Activated effector memory CD4-positive, alpha-beta T cell treated with Interleukin-2 at 50 U/mL for 16 hours (primary cell): ENCODE data around the gene GIMAP5.
A peak's percentile ranks its signal among the peaks of the same experiment; 100 is the strongest.

Experiments
- DNase-seq: peaks from one replicate; pipeline ENCODE4 v3.0.0-alpha.2; 2020

The GIMAP5 gene

GRCh38 chr7:150778014-150778737 lies 41.0 kb downstream of the GIMAP5 start:
- no peak for DNase-seq

DNA sequence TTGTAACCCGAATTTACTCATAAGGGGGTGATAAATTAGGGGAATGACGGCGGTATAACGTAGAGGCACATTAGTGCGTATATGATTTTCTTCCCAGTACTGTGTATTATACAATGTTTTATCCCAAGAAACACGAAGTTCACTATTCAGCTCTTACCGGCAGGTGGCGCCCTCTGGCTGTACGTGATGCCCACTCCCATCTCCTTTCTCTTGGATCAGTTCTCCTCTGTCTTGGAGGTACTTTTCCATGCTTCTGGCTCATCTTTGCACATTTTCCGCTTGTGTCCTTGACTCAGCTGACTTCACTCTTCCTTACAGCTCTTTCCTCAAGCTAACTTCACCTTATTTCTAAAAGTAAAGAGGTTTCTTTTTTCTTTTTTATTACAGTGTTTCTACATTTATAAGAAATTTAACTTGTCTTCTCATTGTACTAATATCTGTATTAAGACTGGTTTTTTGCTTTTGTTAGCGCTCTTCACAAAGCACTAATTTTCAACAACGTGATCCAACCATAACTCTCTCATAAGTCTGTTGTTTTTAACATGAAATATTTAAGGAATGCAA lies 41.6 kb downstream of the GIMAP5 start:
- DNase-seq, result peak; percentile 48

DNA sequence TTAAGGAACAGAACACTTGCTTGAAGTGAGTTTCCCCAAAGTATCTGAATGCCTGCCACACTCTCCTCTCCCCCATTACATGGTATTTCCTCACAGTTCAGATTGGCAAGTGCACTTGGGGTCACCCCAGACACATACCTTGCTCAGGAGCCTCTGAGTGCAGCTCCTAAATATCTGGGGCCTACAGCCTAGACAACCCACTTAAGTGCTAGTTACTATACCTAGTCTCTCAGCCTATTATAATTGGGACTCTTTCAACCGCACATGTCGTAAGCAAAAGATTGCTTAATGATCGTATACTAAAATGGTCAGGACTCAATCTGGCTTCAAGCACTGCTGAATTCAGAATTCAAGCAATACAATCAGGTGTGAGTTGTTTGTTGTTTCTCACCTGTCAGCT lies 43.1 kb downstream of the GIMAP5 start:
- DNase-seq, result no peak

GRCh38 chr7:150781103-150781502 lies 43.9 kb downstream of the GIMAP5 start:
- DNase-seq, result no peak

DNA sequence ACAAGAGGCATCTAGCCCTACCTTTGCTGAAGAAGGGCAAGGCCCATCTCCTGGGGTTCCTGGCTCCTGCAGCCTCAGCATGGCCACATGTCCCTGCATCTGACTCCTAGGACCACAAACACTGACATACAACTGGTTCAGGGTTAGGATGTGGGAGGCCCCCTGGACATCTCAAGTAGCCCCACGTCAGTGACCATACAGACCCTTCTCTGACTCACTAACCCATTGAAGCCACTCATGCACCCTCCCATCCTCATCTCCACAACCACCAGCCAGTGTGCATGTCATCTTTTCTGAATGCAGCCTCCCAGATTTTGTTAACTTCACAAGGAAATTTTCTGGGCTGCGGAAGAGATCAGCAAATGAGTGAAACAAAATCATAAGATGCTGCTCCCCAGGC lies 44.7 kb downstream of the GIMAP5 start:
- no peak for DNase-seq

DNA sequence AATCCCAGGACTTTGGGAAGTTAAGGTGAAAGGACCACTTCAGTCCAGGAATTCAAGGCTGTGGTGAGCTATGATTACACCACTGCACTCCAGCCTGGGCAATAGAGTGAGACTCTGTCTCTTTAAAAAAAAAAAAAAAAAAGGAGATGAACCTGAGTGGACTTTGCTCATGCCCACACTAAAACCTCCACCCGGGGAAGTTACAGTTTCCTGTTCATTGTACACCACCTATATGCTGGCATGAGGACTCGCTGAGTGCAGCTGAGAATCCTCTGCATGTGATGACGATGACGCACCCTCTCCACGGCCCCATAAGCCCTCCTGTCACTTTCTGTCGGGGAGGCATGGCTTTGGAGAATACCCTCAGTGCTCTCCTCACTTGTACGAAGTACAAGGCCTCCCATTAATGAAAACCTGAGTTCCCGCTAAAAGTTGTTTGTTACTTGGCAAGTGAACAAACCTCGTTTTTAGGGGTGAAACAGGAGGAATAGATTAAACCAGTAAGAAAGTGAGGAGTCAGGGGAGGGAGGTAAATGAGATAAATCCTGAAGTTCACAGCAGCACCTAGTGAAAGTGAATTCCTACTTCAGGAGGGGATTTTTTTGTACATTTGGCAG lies 47.0 kb downstream of the GIMAP5 start:
- no peak for DNase-seq

DNA sequence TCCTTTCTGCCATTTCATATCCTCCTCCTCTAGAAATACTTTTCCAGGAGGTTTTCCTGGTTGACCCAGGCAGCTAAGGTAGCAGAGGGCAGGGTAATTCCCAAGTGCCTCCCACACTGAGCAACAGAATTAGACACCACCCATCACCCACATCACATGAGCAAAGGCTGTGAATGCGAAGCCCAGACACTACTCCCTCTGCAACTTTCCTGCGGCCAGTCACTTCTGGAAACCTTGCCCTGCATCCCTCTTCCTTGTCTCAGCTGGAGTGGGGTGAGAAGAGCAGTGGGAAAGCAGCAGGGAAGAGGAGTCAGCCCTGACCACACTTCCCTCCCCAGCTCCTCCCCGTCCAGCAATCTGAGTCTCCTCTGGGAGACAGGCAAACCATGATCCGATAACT lies 47.7 kb downstream of the GIMAP5 start:
- no peak for DNase-seq

DNA sequence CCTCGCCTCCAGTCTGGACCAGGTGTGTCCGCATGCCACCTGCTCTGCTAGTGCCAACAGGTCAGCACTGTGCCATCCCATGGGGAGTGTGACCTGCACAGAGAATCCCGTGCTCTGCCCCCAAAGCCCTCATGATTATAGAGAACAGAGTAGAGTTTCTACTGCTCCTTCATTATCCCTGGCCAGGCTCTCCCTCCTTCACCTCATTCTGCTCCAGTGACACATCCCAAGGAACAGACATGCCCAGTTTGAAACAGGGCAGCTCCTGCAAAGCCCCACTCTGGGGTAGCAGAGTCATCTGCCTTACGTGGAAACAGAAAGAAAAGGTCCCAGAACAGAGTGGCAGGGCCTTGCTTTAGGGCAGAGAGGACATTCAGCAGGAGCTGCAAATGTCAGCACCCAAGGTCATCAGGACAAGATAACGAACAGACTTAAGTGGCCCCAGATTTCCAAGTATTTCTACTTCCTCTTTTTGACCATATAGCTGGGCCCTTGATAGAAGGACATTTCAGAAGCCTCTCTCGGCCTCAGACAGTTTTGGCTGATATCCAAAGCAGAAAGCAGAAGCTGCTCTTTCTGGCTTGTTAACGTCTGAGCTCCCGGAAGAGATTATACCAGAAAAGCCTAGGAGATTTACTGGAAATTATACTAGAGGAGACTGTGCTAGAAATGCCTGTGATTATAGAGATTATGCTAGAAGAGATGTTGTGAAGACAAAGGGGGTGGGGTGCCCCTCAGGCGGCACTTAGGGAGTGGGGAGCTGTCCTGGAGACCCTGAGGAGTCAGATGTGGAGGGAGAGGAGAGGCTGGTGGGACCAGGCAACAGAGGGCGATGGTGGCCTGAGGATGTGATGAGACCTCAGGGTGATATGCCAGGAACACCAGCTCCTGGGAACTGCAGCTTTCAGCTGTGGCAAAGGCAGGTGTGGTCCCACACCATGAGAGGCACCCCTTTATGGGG lies 50.4 kb downstream of the GIMAP5 start:
- DNase-seq, result no peak

GRCh38 chr7:150788474-150789269 lies 51.5 kb downstream of the GIMAP5 start:
- DNase-seq, result no peak

GRCh38 chr7:150790416-150791075 lies 53.3 kb downstream of the GIMAP5 start:
- DNase-seq, result no peak

DNA sequence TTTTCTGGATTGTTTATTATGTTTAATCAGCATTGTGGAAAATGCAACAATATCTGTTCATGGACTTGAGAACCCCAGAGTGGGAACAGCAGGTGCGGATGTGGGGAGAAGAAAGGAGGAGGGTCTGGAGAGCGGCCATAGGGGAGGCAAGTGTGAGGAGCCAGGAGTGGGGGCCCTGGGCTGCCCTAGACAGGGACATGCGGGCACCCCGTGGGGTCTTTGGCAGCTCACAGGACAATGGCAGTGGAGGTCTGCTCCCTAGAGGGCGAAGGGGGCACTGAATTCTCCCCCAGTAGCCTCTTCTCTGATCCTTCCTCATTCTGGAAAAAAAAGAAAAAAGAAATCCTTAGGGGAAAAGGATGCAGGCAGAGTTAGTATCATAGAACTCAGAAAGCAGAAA lies 54.1 kb downstream of the GIMAP5 start:
- no peak for DNase-seq

- no peak for DNase-seq
Measured at GRCh38 chr7:150791746-150792452, 54.7 kb downstream of the GIMAP5 start.
